Caki2 (cell line): ENCODE measurements around the gene CBX1. TPM values are rescaled to one million over a fixed set of nuclear protein-coding genes. Genes with fewer than 3 reads are reported as not detected.

Source experiments
- DNase-seq: peaks from one replicate; pipeline ENCODE4 v3.0.0-alpha.2; 2015; ENCODE audit warnings: low read depth
- in situ Hi-C: cut with HindIII; loops from 2 replicates; pipeline ENCODE4 v1.10.0; 2016; ENCODE audit warnings: low sequenced_read_pairs, low pct_unique_long_range_greater_than_20kb, mixed read lengths
- total RNA-seq: library from RNA; depleted of rRNA; stranded (reverse); fragments of >200 nt; shearing (Covaris generic); gene quantifications from 2 replicates; pipeline ENCODE4 v1.2.3, GENCODE V29; 2014; ENCODE audit warnings: low replicate concordance; rRNA removed

Gene CBX1
- total RNA-seq = 14.4 and 26.1 TPM in 2 replicates

GRCh38 chr17:48101012-48101720 is at the start of gene CBX1:
Gene CBX1 (minus strand): TSS chr17:48101478. CDS start chr17:48077004, 24,474 bp downstream.
- DNase-seq = peak; percentile 97
- in situ Hi-C loops = no loop called here

GRCh38 chr17:48150597-48151001 is 49.3 kb upstream of the CBX1 start:
- no peak for DNase-seq
- in situ Hi-C loops = no loop called here

- no peak for DNase-seq
- in situ Hi-C loops = no loop called here
Measured at GRCh38 chr17:48149787-48150463, 48.6 kb upstream of the CBX1 start.

GRCh38 chr17:48148854-48149786 is 47.8 kb upstream of the CBX1 start:
- no peak for DNase-seq
- in situ Hi-C loops = no loop called here

GRCh38 chr17:48148029-48148770 is 46.9 kb upstream of the CBX1 start:
- in situ Hi-C loops = no loop called here
- DNase-seq = no peak

- DNase-seq = no peak
- in situ Hi-C loops = no loop called here
Measured at GRCh38 chr17:48144976-48145798, 43.9 kb upstream of the CBX1 start.

GRCh38 chr17:48144231-48144630 is 43.0 kb upstream of the CBX1 start:
- in situ Hi-C loops = no loop called here
- DNase-seq = no peak

- no peak for DNase-seq
- in situ Hi-C loops = no loop called here
Measured at GRCh38 chr17:48143629-48144028, 42.4 kb upstream of the CBX1 start.

GRCh38 chr17:48139944-48140343 is 38.7 kb upstream of the CBX1 start:
- DNase-seq = no peak
- in situ Hi-C loops = no loop called here

- in situ Hi-C loops = no loop called here
- DNase-seq = no peak
Measured at GRCh38 chr17:48137656-48138055, 36.4 kb upstream of the CBX1 start.

GRCh38 chr17:48134912-48135480 is 33.7 kb upstream of the CBX1 start:
- in situ Hi-C loops = no loop called here
- no peak for DNase-seq

GRCh38 chr17:48132385-48132784 is 31.1 kb upstream of the CBX1 start:
- in situ Hi-C loops = no loop called here
- DNase-seq = no peak

GRCh38 chr17:48131216-48131824 is 30.0 kb upstream of the CBX1 start:
- DNase-seq = peak; percentile 54
- in situ Hi-C loops = no loop called here

GRCh38 chr17:48129981-48130380 is 28.7 kb upstream of the CBX1 start:
- DNase-seq = no peak
- in situ Hi-C loops = no loop called here

GRCh38 chr17:48128400-48128799 is 27.1 kb upstream of the CBX1 start:
- no peak for DNase-seq
- in situ Hi-C loops = no loop called here

- in situ Hi-C loops = no loop called here
- peak; percentile 70 for DNase-seq
Measured at GRCh38 chr17:48127371-48128051, 26.2 kb upstream of the CBX1 start.
